ENCODE measurements around the gene RFX1.
A peak's percentile ranks its signal among the peaks of the same experiment; 100 is the strongest.
"Not testable (repeated sequence)": the region's sequence is repeated elsewhere in the genome, so short reads cannot be mapped to it uniquely, and the experiment has no call there.

RFX1 gene

DNA sequence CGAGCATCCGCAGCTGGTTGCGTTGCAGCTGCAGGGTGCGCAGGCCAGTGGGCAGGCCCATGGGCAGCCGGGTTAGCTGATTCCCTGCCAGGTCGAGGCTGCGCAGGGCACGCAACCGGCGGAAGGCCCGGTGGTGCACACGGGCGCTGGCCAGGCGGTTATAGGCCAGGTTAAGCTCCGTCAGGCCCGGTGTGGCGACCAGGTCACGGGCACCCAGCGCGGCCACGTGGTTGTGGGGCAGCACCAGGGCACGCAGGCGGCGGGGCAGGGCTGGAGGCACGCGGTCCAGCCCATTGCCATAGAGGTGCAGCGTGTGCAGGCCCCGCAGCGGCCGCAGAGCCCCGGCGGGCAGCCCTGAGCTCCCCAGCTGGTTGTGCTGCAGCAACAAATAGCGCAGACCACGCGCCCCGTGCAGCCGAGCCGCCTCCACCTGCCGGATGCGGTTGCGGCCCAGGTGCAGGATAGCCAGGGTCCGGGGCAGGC lies 73.2 kb downstream of the RFX1 start:
- DNase-seq: no peak

DNA sequence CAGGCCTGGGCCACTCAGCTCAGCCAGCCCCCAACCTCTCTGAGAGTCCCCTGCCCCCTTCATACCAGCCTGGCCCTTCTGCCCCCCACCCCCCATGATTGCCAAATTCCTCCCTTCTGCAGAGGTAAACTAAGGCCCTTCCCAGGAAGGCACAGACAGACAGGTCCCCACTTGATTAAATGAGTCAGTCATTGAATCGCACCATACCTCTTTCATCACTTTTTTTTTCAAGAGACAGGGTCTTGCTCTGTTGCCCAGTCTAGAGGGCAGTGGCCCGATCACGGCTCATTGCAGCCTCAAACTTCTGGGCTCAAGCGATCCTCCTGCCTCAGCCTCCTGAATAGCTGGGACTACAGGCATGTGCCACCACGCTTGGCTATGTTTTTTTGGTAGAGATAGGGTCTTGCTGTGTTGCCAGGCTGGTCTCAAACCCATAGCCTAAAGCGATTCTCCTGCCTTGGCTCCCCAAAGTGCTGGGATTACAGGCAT lies 73.9 kb downstream of the RFX1 start:
- no peak for DNase-seq

DNA sequence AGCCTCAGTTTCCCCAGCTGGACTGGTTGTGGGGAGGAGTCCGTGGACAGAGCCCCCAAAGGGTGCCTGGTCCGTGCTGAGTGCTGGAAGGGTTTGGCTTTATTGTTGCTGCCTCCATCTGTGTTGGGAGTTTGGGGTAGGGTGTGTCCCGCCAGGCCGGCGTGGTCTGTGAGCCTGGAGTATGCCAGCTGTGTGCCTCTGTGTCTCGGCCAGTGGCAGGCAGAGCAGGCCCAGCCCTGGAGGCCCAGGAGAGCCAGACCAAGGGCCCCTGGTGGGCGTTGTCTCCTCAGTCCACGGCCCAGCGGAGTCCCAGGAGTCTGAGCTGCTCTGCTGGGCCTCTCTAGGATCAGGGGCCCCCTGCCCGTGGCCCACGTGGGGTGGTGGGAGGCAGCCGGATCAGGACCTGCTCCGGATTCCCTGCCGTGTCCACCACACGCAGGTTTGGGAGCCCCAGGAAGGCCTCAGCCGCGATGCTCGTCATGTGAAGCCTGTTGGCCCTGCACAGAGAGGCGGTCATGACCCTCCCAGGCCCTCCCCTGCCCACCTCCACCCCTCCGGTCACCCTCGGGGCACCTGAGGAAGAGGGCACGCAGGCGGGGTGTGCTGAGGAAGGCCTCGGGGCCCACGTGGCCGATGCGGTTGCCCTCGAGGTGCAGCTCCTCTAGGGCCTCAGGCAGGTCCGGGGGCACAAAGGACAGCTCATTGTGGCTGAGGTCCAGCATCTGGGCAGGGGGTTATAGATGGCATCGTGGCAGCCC lies 74.5 kb downstream of the RFX1 start:
- DNase-seq: no peak

- DNase-seq: no peak
Measured at GRCh38 chr19:13930402-13930801, 75.7 kb downstream of the RFX1 start.

GRCh38 chr19:13929956-13930355 lies 76.2 kb downstream of the RFX1 start:
- DNase-seq: no peak

GRCh38 chr19:13929340-13929739 lies 76.8 kb downstream of the RFX1 start:
- DNase-seq: no peak

GRCh38 chr19:13926715-13927114 lies 79.4 kb downstream of the RFX1 start:
- DNase-seq: no peak

GRCh38 chr19:13926010-13926409 lies 80.1 kb downstream of the RFX1 start:
- no peak for DNase-seq

GRCh38 chr19:13923194-13923987 lies 82.7 kb downstream of the RFX1 start:
- no peak for DNase-seq

DNA sequence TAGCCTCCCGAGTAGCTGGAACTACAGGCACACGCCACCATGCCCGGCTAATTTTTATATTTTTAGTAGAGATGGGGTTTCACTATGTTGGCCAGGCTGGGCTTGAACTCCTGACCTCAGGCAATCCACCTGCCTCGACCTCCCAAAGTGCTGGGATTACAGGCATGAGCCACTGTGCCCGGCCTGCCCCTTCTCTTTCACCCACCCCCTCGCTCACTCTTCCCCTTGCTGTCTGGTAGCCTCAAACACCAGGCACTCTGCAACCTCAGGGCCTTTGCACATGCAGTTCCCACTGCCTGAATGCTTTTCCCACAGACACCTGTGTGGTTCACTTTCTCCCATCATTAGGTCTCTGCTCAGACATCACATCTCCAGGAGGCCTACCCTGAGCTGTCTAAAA lies 84.0 kb downstream of the RFX1 start:
- not testable (repeated sequence) for DNase-seq

DNA sequence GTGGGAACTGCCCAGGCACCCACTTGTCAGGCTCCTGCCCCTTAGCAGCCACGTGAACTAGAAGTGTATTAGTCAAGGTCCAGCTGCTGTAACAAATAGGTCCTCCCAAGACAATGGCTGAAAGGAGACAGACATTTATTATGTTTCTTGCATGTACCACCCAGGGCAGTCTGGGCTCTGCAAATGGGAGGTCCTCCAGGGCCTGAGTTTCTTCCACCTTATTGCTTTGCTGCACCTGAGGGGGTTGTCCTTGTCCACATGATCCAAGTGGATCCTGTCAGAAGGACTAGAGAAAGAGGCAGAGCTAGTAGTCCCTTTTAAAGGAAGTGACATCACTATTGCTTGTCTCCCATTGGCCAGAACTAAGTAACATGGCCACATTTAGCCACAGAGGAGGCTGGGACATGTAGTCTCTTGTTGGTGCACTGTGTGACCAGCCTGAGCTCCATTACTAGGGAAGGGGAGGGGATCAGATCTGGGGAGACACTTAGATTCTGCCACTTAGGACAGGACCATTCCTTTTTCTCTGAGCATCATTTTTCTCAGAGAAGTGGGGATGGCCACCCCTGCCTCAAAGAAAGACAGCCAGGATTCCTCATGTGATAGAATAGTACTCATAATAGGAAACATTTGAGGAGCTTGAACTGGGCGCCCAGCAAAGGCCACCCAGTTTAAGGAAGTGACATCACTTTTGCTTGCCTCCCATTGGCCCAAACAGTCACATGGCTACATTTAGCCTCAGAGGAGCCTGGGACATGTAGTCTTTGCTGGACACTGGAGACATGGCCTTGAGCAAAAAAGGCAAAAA lies 85.0 kb downstream of the RFX1 start:
- DNase-seq: peak; percentile 34

DNA sequence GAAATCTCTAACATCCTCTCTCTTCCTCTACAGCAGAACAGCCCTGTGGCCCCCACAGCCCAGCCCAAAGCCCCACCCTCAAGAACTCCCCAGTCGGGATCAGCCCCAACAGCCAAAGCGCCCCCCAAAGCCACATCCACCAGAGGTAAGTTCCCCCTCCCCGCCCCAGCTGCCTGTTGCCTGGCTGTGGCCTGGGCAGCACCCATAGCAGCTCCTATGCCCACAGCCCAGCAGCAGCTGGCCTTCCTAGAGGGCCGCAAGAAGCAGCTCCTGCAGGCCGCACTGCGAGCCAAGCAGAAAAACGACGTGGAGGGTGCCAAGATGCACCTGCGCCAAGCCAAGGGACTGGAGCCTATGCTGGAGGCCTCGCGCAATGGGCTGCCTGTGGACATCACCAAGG lies 85.6 kb downstream of the RFX1 start:
- no peak for DNase-seq

GRCh38 chr19:13918726-13919411 lies 87.3 kb downstream of the RFX1 start:
- DNase-seq: no peak

- no peak for DNase-seq
Measured at GRCh38 chr19:13917888-13918406, 88.2 kb downstream of the RFX1 start.

DNA sequence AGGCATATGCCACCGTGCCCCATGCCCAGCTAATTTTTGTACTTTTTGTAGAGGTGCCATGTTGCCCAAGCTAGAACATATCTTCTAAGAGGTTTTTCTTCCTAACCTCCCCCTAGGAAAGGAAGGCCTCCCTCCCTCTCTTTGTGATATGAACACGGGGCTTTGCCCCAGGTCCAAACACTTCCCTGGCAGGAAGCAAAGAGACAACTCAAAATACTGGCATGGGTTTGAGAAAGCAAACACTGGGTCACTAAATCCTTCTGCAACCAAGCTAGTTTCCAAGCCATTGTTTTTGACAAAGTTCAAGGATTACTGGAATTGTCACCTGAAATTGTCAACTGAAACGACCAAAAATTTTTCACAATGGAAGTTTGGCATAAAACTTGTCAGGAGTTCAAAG lies 91.3 kb downstream of the RFX1 start:
- no peak for DNase-seq

DNA sequence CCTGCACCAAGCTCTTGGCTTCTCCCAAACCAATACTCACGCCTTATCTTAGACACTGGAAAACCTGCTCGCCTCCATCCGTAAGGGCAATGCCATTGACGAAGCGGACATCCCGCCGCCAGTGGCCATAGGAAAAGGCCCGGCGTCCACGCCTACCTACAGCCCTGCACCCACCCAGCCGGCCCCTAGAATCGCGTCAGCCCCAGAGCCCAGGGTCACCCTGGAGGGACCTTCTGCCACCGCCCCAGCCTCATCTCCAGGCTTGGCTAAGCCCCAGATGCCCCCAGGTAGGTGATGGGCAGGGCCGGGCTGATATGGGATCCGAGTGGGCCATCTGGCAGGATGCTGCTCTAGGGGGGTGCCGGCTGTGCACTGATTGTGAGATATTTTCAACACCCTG lies 92.8 kb downstream of the RFX1 start:
- DNase-seq: no peak

Measured in stimulated activated CD4-positive, alpha-beta T cell treated with anti-CD3 and anti-CD28 coated beads, Interleukin-1b, Interleukin-23, amount 100 ng/mL, for 48 hours (primary cell).